HG03342 (cell line): ENCODE results near the gene ZNF665.
"Not testable (repeated sequence)": the region's sequence is repeated elsewhere in the genome, so short reads cannot be mapped to it uniquely, and the experiment has no call there.

Source experiments
- ATAC-seq: cut with Tn5 transposase; IDR thresholded peaks from one replicate; pipeline ENCODE4 v1.9.1; 2021; ENCODE audit warnings: mild to moderate bottlenecking, moderate library complexity; ENCODE audit not compliant: unreplicated experiment

The ZNF665 gene

DNA sequence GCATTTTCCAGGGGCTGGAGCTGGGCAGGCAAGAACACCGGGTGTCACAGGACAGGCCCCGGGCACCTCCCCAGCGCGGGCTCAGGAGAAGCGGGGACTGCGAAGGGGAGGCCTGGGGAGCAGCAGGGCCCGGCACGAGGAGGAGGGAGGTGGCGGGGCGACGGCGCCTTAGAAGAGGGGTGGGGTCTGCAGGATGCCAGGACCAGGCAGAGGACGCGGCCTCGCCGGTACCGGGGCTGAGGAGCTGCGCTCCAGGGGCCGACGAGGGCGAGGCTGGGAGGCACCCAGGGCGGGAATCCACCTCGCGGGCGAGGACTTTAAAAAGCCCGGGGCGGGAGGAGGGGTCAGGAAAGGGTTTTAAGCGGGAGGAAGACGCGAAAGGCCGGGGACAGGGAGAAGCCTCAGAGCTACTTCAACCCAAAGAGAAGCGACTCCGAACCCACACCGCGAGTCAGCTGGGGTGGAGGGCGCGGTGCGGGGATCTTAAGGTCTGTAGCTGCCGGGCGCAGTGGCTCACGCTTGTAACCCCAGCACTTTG lies 35.0 kb downstream of the ZNF665 start:
- no peak for ATAC-seq

DNA sequence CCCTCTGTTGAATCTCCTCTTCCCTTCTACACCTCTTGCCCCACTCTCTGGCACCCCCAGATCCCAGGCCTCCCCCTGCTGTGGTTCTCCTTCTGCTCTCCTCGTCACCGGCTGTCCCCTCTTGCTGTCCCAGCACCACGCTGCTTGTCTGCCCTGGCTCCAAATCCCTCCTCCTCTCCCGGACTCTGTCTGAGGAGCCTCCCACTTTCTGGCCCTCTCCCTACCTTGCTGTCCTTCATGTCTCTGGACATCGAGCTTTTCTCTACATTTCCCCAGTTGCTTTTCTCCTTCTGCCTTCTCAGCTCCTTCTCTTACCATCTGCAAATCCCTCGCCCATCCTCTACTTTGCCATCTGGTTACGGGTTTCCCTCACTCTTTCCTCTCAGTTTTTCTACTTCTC lies 35.5 kb downstream of the ZNF665 start:
- no peak for ATAC-seq

DNA sequence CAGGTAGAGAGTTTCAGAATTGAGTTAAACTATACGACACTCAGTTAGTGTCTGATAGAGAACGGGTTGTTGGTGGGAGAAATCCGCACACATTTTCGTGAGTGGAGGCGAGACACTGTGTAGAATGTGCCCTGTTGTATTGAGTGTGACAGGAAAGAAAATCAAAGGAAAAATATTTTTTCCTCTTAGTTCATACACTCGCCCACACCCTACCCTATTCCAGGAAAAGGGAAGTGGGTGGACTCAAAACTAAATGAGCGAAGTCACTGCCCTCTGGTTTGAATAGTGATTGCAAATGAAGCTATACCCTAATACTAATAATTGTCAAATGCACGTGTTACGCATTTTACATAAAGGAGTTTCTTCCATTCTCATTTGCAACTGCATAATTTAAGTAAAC lies 36.3 kb downstream of the ZNF665 start:
- ATAC-seq = no peak

- ATAC-seq = no peak
Observed at GRCh38 chr19:53147645-53148044, 45.5 kb downstream of the ZNF665 start.

DNA sequence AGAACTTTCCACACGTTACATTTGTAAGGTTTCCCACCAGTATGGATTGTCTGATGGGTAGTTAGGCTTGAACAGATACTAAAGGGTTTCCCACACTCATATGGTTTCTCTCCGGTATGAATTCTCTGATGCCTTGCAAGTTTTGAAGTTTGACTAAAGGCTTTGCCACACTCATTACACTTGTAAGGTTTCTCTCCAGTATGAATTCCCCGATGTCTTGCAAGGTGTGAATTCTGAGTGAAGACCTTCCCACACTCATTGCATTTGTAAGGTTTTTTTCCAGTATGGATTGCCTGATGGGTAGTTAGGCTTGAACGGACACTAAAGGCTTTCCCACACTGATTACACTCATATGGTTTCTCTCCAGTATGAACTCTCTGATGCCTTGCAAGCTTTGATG lies 52.8 kb downstream of the ZNF665 start:
- ATAC-seq = no peak

GRCh38 chr19:53136432-53136831 lies 56.7 kb downstream of the ZNF665 start:
- no peak for ATAC-seq

DNA sequence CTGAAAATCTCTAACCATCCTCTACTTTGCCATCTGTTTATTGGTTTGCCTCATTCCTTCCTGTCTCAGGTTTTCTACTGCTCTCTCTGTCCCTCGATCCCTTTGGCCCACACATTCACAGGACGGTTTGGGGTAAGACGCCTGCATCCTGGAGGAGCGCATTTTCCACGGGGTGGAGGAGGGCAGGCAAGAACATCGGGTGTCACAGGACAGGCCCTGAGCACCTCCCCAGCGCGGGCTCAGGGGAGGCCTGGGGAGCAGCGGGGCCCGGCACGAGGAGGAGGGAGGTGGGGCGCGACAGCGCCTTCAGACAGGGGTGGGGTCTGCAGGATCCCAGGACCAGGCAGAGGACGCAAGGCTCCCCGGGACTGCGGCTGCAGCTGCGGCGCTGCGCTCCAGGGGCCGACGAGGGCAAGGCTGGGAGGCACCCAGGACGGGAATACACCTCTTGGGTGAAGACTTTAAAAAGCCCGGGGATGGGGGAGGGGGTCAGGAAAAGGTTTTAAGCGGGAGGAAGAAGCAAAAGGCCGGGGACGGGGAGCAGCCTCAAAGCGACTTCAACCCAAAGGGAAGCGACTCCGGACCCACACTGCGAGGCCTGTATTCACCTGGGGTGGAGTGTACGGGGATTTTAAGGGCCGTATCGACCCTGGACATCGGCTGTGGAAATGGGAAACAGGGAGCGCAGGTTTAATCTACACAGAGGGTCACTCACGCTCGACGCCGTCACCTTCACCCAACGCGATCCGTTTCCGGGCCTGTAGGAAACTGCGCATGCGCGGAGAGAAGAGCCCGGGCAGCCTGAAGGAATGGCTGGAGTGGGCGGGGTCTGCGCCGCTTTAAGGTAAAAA lies 60.8 kb downstream of the ZNF665 start, which contains the start of gene ZNF415:
Gene ZNF415 (minus strand): TSS at position 770 of the 851 bp plus-strand sequence. CDS start 10,234 bp downstream, outside the sequence.
- no peak for ATAC-seq

- no peak for ATAC-seq
Observed at GRCh38 chr19:53131727-53132126, 61.4 kb downstream of the ZNF665 start.

GRCh38 chr19:53131085-53131590 lies 62.0 kb downstream of the ZNF665 start:
- ATAC-seq = no peak

DNA sequence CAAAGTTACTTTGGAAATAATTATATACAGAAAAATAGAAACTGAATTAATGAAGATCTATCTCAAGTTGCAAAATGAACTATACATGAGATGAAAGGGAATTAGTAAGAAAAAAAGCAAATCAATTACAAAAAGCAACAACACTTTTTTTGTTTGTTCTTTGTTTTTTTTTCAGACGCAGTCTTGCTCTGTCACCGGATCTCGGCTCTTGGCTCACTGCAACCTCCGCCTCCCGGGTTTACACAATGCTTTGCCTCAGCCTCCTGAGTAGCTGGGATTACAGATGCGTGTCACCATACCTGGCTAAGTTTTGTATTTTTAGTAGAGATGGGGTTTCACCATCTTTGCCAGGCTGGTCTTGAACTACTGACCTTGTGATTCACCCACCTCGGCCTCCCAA lies 62.7 kb downstream of the ZNF665 start:
- no peak for ATAC-seq

GRCh38 chr19:53126733-53127526 lies 66.2 kb downstream of the ZNF665 start:
- not testable (repeated sequence) for ATAC-seq

GRCh38 chr19:53123400-53123799 lies 69.8 kb downstream of the ZNF665 start:
- ATAC-seq = no peak
